Measurements from ENCODE around the gene PTGR2. TPM values are rescaled to one million over a fixed set of nuclear protein-coding genes. Genes with fewer than 3 reads are reported as not detected.

The PTGR2 gene
- total and polyA plus RNA-seq, 2 donors (not counting 3 experiments of a cell fraction or from before 2014, with no cell fraction given), result 1.1 to 5.6 TPM

DNA sequence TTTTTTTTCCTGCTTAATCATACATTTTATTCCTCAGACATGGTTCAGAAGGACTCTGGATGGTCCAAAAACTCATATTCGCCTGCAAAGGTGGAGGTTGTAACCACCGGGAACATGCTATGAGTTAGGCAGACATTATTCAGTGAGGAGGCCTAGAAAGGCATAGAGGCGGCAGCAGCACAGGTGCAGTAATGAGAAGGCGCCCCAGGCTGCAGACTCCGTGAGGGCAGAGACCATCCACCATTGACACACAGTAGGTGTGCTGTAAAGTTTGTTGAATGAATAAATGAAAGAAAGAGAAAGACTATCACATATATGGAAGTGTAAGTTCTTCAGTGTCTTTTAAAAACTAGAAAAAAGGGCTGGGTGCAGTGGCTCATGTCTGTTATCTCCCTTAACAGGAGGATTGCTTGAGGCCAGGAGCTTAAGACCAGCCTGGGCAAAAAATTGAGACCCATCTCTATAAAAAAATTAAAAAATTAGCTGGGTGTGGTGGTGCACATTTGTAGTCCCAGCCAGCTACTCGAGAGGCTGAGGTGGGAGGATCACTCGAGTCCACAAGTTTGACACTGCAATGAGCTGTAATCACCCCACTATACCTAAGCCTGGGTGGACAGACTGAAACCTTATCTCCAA lies 34.5 kb upstream of the PTGR2 start:
- no peak overlapping the region for H3K4me2 ChIP-seq (ENCODE audit: insufficient read depth, low read length)
- no peaks in the 10 kb centered on the region for H3K4me1 ChIP-seq (ENCODE audit: control insufficient read depth, extremely low read depth, insufficient read depth, low read length)
- TF ChIP-seq, protein P1, sequence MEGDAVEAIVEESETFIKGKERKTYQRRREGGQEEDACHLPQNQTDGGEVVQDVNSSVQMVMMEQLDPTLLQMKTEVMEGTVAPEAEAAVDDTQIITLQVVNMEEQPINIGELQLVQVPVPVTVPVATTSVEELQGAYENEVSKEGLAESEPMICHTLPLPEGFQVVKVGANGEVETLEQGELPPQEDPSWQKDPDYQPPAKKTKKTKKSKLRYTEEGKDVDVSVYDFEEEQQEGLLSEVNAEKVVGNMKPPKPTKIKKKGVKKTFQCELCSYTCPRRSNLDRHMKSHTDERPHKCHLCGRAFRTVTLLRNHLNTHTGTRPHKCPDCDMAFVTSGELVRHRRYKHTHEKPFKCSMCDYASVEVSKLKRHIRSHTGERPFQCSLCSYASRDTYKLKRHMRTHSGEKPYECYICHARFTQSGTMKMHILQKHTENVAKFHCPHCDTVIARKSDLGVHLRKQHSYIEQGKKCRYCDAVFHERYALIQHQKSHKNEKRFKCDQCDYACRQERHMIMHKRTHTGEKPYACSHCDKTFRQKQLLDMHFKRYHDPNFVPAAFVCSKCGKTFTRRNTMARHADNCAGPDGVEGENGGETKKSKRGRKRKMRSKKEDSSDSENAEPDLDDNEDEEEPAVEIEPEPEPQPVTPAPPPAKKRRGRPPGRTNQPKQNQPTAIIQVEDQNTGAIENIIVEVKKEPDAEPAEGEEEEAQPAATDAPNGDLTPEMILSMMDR (IDR thresholded peaks at IDR 0.05; ENCODE audit: extremely low read depth in 1 of 2, insufficient read depth in 1 of 2, low read depth in 1 of 2, low read length in 2 of 2), result no peak
- TF ChIP-seq EZH2 (IDR thresholded peaks at IDR 0.05; ENCODE audit: borderline replicate concordance, low read depth, low read length, severe bottlenecking), result no peak
- TF ChIP-seq, protein P2, sequence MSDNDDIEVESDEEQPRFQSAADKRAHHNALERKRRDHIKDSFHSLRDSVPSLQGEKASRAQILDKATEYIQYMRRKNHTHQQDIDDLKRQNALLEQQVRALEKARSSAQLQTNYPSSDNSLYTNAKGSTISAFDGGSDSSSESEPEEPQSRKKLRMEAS (IDR thresholded peaks at IDR 0.05; ENCODE audit: insufficient read depth, insufficient read length), result no peak
- no peak for TF ChIP-seq POLR2AphosphoS5 (IDR thresholded peaks at IDR 0.05; ENCODE audit: insufficient read depth, low read depth, low read length)
- no peak for TF ChIP-seq FOS (IDR thresholded peaks at IDR 0.05; ENCODE audit: borderline replicate concordance, insufficient read depth, low read length)
- TF ChIP-seq MYC (IDR thresholded peaks at IDR 0.05; ENCODE audit: low read depth, low read length), result no peak
- TF ChIP-seq JUN (IDR thresholded peaks at IDR 0.05; ENCODE audit: borderline replicate concordance, insufficient read depth, insufficient read length, low read depth), result no peak
- TF ChIP-seq POLR2A (IDR thresholded peaks at IDR 0.05; ENCODE audit: low read depth, low read length), result no peak
- TF ChIP-seq GATA2 (IDR thresholded peaks at IDR 0.05; ENCODE audit: insufficient read depth, insufficient read length, low read depth, low read length), result no peak
- no peaks in the 10 kb centered on the region for H3K9me3 ChIP-seq (replicated peaks; ENCODE audit: control insufficient read depth, insufficient read depth, low read length)
- H2AFZ ChIP-seq (ENCODE audit: low read depth, low read length), result no peak overlapping the region
- BruUV-seq (replicated peaks), result no TSS peak
- H3K36me3 ChIP-seq (ENCODE audit: control insufficient read depth in 2 of 2, extremely low read depth in 1 of 2, insufficient read depth in 2 of 2, low read length in 2 of 2), result no peaks in the 10 kb centered on the region
- DNase-seq (ENCODE audit: low read depth, low spot score), result no peak
- POLR2A ChIA-PET, result no interaction called here
- no peak overlapping the region for H3K4me3 ChIP-seq (replicated peaks in 1 of 3; ENCODE audit: insufficient read depth in 1 of 3, low read depth in 1 of 3, low read length in 3 of 3)
- intact Hi-C loops (cut with micrococcal nuclease), result no loop called here
- H3K27ac ChIP-seq (ENCODE audit: insufficient read depth, low read depth, low read length), result no peak overlapping the region
- dilution Hi-C loops (cut with MboI; ENCODE audit: extremely low pct_ligation_motif_present, low sequenced_read_pairs), result no loop called here
- no peaks in the 10 kb centered on the region for H3K9me1 ChIP-seq (replicated peaks; ENCODE audit: control insufficient read depth, extremely low read depth, insufficient read depth, low read length)
- CTCF ChIA-PET, result interaction anchor here (0.9 to 2.6 kb wide), 3 partner anchors 9 to 88 kb away, joined by 3 to 16 read pairs (median 8); no protein-coding TSS in a partner anchor
- H3K79me2 ChIP-seq (ENCODE audit: control insufficient read depth, insufficient read depth, low read length), result no peaks in the 10 kb centered on the region
- no peak overlapping the region for H3K9ac ChIP-seq (replicated peaks; ENCODE audit: extremely low read depth, insufficient read depth, low read length)
- no peak for FAIRE-seq
- no peaks in the 10 kb centered on the region for H4K20me1 ChIP-seq (replicated peaks; ENCODE audit: control insufficient read depth, extremely low read depth, insufficient read depth, low read length)
- no peaks in the 10 kb centered on the region for H3K27me3 ChIP-seq (ENCODE audit: control insufficient read depth in 2 of 2, insufficient read depth in 2 of 2, low read length in 2 of 2)

All from endothelial cell of umbilical vein (primary cell).